PC-9 (cell line): ENCODE results near the gene R3HDM2. TPM values are rescaled to one million over a fixed set of nuclear protein-coding genes. Genes with fewer than 3 reads are reported as not detected.

Experiments
- BruUV-seq: library from RNA; stranded (reverse); fragments of 400-500 nt; replicated peaks from 2 replicates; lab custom pipeline; 2021; lab: Mats Ljungman, UMichigan
- CTCF ChIA-PET: fragments of 300-600 bp; sonication (Branson Sonifier 250); formaldehyde crosslinking; loops from one replicate; lab custom pipeline; 2022; ENCODE audit warnings: antibody characterized with exemption; lab: Charles Lee
- POLR2A ChIA-PET: fragments of 300-600 bp; sonication (Branson Sonifier 250); formaldehyde crosslinking; loops from one replicate; lab custom pipeline; 2022; ENCODE audit warnings: antibody characterized with exemption; ENCODE audit not compliant: unreplicated experiment; lab: Charles Lee
- DNase-seq, 2 experiments: peaks; one replicate each; pipeline versions ENCODE4 v3.0.0 to v3.0.0-alpha.2; 2015 to 2022; ENCODE audit warnings: mixed read lengths in 1 of 2
- H2AFZ ChIP-seq: fragments of 200-600 bp; sonication (generic); 2 replicates; pipeline ENCODE4 v1.8.1; 2017; ENCODE audit warnings: antibody characterized with exemption
- H3F3A ChIP-seq: fragments of 200-600 bp; sonication (generic); 2 replicates; pipeline ENCODE4 v1.8.1; 2017; ENCODE audit warnings: antibody characterized with exemption, mild to moderate bottlenecking, low read depth; ENCODE audit not compliant: insufficient read depth
- H3K27ac ChIP-seq: fragments of 200-600 bp; sonication (generic); 2 replicates; pipeline ENCODE4 v1.6.1; 2016; ENCODE audit warnings: mixed run types
- H3K27me3 ChIP-seq: fragments of 200-600 bp; sonication (generic); 2 replicates; pipeline ENCODE4 v1.6.1; 2016; ENCODE audit warnings: low read depth, mixed run types; ENCODE audit not compliant: insufficient read depth
- H3K36me3 ChIP-seq: fragments of 200-600 bp; sonication (generic); 2 replicates; pipeline ENCODE4 v1.6.1; 2016; ENCODE audit warnings: low read depth, mixed run types
- H3K4me1 ChIP-seq: fragments of 200-600 bp; sonication (generic); replicated peaks from 2 replicates; pipeline ENCODE4 v1.6.1; 2016; ENCODE audit warnings: mixed run types; ENCODE audit not compliant: insufficient read depth
- H3K4me2 ChIP-seq: fragments of 200-600 bp; sonication (generic); 2 replicates; pipeline ENCODE4 v1.6.1; 2017; ENCODE audit warnings: mixed run types
- H3K4me3 ChIP-seq: fragments of 200-600 bp; sonication (generic); 2 replicates; pipeline ENCODE4 v1.6.1; 2016; ENCODE audit warnings: mixed run types
- H3K79me2 ChIP-seq: fragments of 200-600 bp; sonication (generic); 2 replicates; pipeline ENCODE4 v1.6.1; 2017; ENCODE audit warnings: low read depth, mixed run types
- H3K9me2 ChIP-seq: fragments of 200-600 bp; sonication (generic); 2 replicates; pipeline ENCODE4 v1.8.1; 2017; ENCODE audit warnings: mild to moderate bottlenecking; ENCODE audit not compliant: insufficient read depth
- H3K9me3 ChIP-seq: fragments of 200-600 bp; sonication (generic); 2 replicates; pipeline ENCODE4 v1.8.1; 2016; ENCODE audit warnings: low read depth; ENCODE audit not compliant: insufficient read depth
- H4K20me1 ChIP-seq: fragments of 200-600 bp; sonication (generic); 2 replicates; pipeline ENCODE4 v1.8.1; 2017; ENCODE audit not compliant: insufficient read depth
- EZH2 ChIP-seq: fragments of 200-600 bp; sonication (generic); IDR thresholded peaks from 2 replicates; pipeline ENCODE4 v1.8.0; 2017; ENCODE audit warnings: antibody characterized with exemption, low read depth
- intact Hi-C: fragments of 100-400 bp; cut with micrococcal nuclease; formaldehyde crosslinking; loops from one replicate; pipeline ENCODE4 v1.10.0; 2022; ENCODE audit not compliant: unreplicated experiment
- total RNA-seq: library from RNA; stranded (reverse); gene quantifications from 2 replicates; pipeline ENCODE4 v1.2.3, GENCODE V29; 2021
- TF ChIP-seq, protein P1 (sequence below): fragments of 200-600 bp; sonication (generic); conservative IDR thresholded peaks from 2 replicates; pipeline ENCODE4 v1.6.1; 2017; ENCODE audit warnings: mixed run types, antibody characterized with exemption, mild to moderate bottlenecking, moderate library complexity

R3HDM2 gene
- total RNA-seq, 1 experiment from 2014 or later, result 65.1 TPM

DNA sequence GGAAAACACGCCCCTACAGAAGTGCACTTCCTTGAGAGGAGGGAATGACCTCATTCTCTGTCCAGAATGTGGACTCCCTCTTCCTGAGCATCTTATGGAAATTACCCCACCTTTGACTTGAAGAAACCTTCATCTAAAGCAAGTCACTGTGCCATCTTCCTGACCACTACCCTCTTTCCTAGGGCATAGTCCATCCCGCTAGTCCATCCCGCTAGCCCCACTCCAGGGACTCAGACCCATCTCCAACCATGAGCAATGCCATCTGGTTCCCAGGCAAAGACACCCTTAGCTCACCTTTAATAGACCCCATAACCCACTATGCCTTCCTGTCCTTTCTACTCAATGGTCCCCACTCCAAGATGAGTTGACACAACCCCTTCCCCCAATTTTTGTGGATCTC, 19.2 kb upstream of the R3HDM2 start:
- H3K36me3 ChIP-seq, result no peaks in the 10 kb centered on the region
- ChIA-PET CTCF (no interaction called here), POLR2A (no interaction called here)
- H3K27me3 ChIP-seq, result no peaks in the 10 kb centered on the region
- no peaks in the 10 kb centered on the region for H3K9me2 ChIP-seq
- H3F3A ChIP-seq, result peaks cover 2% of the 10 kb centered on the region; the same call in 1 of the 2 replicates
- no peak overlapping the region for H3K4me3 ChIP-seq
- peaks cover 7% of the 10 kb centered on the region for H3K4me1 ChIP-seq
- no peaks in the 10 kb centered on the region for H4K20me1 ChIP-seq
- no peak overlapping the region for H2AFZ ChIP-seq
- intact Hi-C loops, result loop anchor here (10.0 kb wide), 1 partner anchor 455 kb away; no protein-coding TSS in a partner anchor
- H3K9me3 ChIP-seq, result no peaks in the 10 kb centered on the region
- no peak overlapping the region for H3K4me2 ChIP-seq
- TF ChIP-seq EZH2, result no peak
- DNase-seq, result no peak
- H3K79me2 ChIP-seq, result no peaks in the 10 kb centered on the region
- no TSS peak for BruUV-seq
- no peak overlapping the region for H3K27ac ChIP-seq

DNA sequence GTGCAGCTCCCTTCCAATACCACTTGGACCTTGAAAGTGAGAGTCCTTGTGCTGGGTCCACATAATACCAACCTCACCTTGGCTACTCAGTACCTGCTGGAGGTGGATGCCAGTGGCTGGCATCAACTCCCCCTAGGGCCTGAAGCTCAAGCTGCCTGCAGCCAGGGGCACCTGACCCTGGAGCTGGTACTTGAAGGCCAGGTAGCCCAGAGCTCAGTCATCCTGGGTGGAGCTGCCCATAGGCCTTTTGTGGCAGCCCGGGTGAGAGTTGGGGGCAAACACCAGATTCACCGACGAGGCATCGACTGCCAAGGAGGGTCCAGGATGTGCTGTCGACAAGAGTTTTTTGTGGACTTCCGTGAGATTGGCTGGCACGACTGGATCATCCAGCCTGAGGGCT, 18.5 kb upstream of the R3HDM2 start:
- CTCF ChIA-PET, result no interaction called here
- Histone ChIP-seq H3K4me2 (no peak overlapping the region), H3F3A (peaks cover 5% of the 10 kb centered on the region; the same call in 1 of the 2 replicates), H3K4me1 (peaks cover under 1% of the 10 kb centered on the region; the same call in 1 of the 2 replicates), H3K9me2 (no peaks in the 10 kb centered on the region), H3K9me3 (no peaks in the 10 kb centered on the region), H4K20me1 (no peaks in the 10 kb centered on the region), H2AFZ (no peak overlapping the region), H3K27ac (no peak overlapping the region), H3K27me3 (no peaks in the 10 kb centered on the region), H3K36me3 (no peaks in the 10 kb centered on the region), H3K79me2 (no peaks in the 10 kb centered on the region), H3K4me3 (no peak overlapping the region)
- POLR2A ChIA-PET, result no interaction called here
- TF ChIP-seq EZH2, result no peak
- TF ChIP-seq, protein P1, sequence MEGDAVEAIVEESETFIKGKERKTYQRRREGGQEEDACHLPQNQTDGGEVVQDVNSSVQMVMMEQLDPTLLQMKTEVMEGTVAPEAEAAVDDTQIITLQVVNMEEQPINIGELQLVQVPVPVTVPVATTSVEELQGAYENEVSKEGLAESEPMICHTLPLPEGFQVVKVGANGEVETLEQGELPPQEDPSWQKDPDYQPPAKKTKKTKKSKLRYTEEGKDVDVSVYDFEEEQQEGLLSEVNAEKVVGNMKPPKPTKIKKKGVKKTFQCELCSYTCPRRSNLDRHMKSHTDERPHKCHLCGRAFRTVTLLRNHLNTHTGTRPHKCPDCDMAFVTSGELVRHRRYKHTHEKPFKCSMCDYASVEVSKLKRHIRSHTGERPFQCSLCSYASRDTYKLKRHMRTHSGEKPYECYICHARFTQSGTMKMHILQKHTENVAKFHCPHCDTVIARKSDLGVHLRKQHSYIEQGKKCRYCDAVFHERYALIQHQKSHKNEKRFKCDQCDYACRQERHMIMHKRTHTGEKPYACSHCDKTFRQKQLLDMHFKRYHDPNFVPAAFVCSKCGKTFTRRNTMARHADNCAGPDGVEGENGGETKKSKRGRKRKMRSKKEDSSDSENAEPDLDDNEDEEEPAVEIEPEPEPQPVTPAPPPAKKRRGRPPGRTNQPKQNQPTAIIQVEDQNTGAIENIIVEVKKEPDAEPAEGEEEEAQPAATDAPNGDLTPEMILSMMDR, result no peak
- BruUV-seq, result no TSS peak
- no peak for DNase-seq
- intact Hi-C loops, result no loop called here

DNA sequence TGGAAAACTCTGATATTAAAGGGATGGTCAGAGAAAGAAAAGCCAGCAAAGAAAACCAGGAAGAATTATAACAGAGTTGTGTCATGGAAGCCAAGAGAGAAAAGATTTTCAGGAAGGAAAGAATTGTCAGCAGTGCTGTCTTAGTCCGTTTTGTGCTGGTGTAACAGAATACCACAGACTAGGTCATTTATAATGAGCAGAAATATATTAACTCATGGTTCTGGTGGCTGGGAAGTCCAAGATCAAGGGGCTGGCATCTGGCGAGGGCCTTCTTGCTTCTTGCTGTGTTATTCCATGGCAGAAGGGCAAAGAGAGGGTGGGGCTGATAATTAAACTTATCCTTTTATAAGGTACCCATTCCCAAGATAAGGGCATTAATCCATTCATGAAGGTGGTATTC, 17.8 kb upstream of the R3HDM2 start:
- H3K4me3 ChIP-seq, result no peak overlapping the region
- no peaks in the 10 kb centered on the region for H3K9me2 ChIP-seq
- H3F3A ChIP-seq, result peaks cover 5% of the 10 kb centered on the region; the same call in 1 of the 2 replicates
- H3K36me3 ChIP-seq, result no peaks in the 10 kb centered on the region
- intact Hi-C loops, result no loop called here
- no peaks in the 10 kb centered on the region for H4K20me1 ChIP-seq
- no peaks in the 10 kb centered on the region for H3K4me1 ChIP-seq
- POLR2A ChIA-PET, result no interaction called here
- no peak overlapping the region for H3K4me2 ChIP-seq
- no peaks in the 10 kb centered on the region for H3K27me3 ChIP-seq
- BruUV-seq, result no TSS peak
- no peak overlapping the region for H3K27ac ChIP-seq
- no peak overlapping the region for H2AFZ ChIP-seq
- CTCF ChIA-PET, result no interaction called here
- DNase-seq, result no peak
- no peaks in the 10 kb centered on the region for H3K9me3 ChIP-seq
- H3K79me2 ChIP-seq, result no peaks in the 10 kb centered on the region
- TF ChIP-seq EZH2, result no peak
- TF ChIP-seq, protein P1, result no peak
